Kidney glomerular epithelial cell (primary cell): Measurements from ENCODE around the gene CAMKMT.
A peak's percentile ranks its signal among the peaks of the same experiment; 100 is the strongest.
"Not testable (repeated sequence)": the region's sequence is repeated elsewhere in the genome, so short reads cannot be mapped to it uniquely, and the experiment has no call there.

Source experiments
- DNase-seq: peaks from one replicate; lab custom pipeline; 2025; lab: John Stamatoyannopoulos, UW

Gene CAMKMT

DNA sequence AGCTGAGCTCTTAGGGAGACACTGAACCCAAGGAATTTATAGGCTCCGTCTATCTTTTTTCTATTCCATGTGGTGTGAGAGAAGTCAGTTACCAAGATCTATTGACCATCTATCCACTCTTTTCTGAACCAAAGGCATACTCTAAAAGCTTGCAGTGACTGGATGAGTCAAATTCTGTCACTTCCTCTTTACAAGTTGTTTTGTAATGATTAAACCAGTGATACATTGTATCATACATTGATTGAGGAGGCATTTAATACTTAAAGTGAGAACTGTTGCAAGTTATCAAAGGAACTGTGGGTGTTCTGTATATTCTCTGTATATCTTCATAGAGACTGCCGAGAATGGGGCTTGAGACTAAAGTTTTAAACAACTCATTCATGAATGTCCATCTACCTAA is 188.8 kb downstream of the CAMKMT start:
- DNase-seq: peak; percentile 39

DNA sequence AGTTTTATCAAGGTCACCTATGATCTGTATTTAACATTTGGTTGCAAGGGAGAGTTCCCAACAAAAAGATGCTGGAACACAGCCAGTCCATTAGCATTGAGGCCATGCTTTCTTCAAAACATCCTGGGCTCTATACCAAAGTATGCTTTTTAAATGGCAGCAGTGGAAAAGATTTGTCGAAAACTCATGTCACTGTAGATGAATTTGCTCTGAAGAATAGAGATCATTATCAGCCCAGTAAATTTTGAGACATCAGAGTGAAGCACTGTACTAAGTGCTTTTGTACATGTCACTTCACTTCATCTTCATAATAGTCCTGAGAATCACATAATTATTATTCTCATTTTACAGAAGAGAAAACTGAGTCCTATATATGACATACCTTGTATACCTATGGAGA is 189.8 kb downstream of the CAMKMT start:
- DNase-seq: no peak

- peak; percentile 3 for DNase-seq
Measured at GRCh38 chr2:44553456-44553855, 191.7 kb downstream of the CAMKMT start.

DNA sequence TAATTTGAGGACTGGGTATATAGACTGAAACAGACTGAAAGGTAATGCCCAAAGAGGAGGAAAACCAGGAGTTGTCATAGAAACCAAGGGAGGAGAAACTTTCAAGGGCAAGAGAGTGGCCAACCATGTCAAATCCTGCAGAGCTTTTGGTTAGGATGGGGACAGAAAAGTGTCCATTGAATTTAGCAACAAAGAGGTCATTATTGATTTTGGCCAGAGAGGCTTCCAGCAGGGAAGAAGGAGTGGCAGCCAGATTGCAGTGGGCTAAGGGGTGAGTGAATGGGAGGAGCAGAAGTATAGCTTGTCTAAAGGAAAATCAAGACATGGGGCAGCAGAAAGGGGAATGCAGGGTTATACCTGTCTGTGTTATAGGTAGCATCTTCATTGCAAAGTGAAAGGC is 194.0 kb downstream of the CAMKMT start:
- DNase-seq: no peak

GRCh38 chr2:44559108-44559507 is 197.4 kb downstream of the CAMKMT start:
- no peak for DNase-seq

- DNase-seq: no peak
Measured at GRCh38 chr2:44560352-44560751, 198.6 kb downstream of the CAMKMT start.

- DNase-seq: no peak
Measured at GRCh38 chr2:44560941-44561340, 199.2 kb downstream of the CAMKMT start.

- no peak for DNase-seq
Measured at GRCh38 chr2:44562737-44563136, 201.0 kb downstream of the CAMKMT start.

- DNase-seq: no peak
Measured at GRCh38 chr2:44564752-44565151, 203.0 kb downstream of the CAMKMT start.

GRCh38 chr2:44566059-44566458 is 204.3 kb downstream of the CAMKMT start:
- DNase-seq: no peak

DNA sequence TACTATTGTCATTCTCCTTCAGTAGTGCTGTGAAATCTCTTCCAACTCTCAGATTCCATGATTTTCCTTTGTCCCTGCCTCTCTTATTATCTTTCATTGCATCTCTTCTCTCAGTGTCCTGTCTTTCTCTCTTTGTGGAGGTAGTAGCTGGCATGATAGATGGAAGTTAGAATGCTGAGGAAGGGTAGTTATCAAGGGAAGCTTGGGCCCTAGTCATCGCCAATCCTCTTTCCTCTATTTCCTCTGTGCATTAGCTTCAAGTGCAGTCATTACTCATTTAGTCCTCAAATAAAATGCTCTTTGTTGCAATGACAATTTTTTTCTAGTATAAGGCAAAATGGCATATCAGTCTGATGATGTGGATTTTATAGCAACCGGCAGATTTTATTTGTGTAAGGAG is 207.7 kb downstream of the CAMKMT start:
- no peak for DNase-seq

DNA sequence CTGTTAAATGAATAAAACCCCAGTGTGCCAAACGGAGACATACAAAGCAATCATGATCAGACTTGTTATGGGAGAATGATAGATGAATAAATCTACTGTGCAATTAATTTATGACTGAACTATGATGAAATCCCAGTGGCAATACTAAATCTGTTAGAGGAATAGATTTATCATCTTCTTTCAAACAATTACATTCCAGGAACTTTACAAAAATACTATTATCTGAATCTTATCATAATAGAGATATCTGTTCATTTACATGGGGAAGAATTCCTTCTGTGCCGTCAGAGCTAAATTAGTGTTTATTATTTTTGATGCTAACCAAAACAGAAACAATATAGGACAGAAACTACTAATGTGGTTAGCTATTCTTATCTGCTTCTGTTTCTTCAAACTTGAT is 208.5 kb downstream of the CAMKMT start:
- no peak for DNase-seq

- no peak for DNase-seq
Measured at GRCh38 chr2:44570777-44571176, 209.0 kb downstream of the CAMKMT start.

DNA sequence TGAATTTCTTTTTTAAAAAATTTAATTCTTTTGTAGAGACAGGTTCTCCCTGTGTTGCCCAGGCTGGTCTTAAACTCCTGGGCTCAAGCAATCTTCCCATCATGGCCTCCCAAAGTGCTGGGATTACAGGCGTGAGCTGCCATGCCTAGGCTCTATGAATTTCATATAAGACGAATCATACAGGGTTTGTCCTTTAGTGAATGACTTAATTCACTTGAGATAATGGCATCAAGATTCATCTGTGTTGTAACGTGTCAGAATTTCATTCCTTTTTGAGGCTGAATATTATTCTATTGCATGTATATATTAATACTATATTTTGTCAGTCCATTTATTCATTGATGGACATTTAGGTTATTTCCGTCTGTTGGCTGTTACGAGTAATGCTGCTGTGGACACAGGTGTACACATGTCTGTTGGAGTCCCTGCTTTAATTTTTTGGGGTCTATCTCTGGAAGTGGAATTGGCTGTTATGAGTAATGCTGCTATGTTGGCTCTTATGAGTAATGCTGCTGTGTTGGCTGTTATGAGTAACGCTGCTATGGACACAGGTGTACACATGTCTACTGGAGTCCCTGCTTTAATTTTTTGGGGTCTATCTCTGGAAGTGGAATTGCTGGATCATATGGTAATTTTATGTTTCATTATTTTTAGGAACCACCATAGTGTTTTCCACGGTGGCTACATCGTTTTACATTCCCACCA is 210.6 kb downstream of the CAMKMT start:
- DNase-seq: peak; percentile 12

DNA sequence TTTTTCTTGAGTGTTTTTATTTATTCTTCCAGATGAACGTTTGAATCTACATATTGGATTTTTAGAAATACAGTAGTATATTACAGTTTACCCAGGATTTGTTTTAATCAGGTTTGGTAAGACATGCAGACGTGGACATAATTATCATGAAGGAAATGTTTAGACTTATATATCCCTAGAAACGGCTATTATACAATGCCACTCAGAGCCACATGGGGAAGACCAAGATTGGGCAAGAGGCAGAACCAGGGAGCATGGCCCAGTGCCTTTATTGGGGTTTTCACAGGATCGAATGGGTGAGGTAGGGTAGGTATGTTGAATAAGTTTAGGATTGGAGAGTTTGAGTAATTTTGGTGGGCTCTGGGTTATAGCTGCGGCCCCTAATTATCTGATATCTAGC is 212.2 kb downstream of the CAMKMT start:
- DNase-seq: no peak

GRCh38 chr2:44578471-44579093 is 216.8 kb downstream of the CAMKMT start:
- DNase-seq: no peak

DNA sequence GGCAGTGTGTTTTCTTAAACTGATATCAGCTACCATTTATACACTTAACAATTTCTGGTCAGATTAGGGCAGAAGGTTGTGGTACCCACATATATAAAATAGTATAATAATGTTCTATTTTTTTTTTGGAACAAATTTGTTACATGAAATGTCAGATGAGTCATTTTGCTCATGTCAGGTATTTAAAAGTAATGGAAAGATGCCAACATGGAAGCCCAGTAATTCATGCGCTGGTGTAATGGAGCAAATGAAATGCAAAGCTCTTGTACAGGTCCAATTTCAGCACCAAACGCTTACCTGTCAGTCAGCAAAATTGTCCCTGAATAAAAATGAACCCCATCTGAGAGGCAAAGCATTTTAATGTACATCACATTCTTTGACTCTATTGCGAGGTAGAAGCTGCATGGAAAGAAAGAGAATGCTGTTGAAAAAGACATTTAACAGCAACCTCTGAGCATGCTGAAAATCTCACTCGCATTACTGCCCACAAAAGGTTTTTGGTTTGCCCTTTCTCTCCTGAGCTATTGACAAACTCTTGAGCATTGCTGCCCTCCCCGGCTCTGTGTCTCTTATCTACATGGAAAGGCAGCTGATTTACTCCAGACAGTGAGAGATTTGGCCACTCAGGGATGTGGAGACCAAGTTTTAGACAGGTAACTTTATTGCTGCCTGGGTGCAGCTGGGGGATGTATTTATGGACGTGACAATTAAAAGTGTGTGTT is 217.5 kb downstream of the CAMKMT start:
- no peak for DNase-seq

DNA sequence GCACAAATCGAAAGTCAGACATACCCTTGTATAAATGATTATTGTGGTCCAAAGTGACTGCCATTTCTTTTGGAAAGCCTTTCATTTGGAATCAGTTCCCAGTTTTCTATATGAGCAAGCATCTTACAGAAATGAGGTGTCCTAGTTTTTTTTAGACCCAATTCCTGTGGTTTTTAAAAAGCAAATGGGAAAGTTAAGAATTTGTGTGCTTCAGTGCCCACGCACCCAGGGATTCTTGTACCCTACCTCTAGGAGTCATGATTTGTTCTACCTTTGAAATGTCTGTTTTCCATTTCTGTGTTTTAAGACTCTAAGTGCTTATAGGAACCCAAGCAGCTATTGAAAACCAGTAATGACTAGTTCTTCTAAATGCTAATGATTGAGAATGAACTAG is 218.1 kb downstream of the CAMKMT start:
- DNase-seq: no peak

DNA sequence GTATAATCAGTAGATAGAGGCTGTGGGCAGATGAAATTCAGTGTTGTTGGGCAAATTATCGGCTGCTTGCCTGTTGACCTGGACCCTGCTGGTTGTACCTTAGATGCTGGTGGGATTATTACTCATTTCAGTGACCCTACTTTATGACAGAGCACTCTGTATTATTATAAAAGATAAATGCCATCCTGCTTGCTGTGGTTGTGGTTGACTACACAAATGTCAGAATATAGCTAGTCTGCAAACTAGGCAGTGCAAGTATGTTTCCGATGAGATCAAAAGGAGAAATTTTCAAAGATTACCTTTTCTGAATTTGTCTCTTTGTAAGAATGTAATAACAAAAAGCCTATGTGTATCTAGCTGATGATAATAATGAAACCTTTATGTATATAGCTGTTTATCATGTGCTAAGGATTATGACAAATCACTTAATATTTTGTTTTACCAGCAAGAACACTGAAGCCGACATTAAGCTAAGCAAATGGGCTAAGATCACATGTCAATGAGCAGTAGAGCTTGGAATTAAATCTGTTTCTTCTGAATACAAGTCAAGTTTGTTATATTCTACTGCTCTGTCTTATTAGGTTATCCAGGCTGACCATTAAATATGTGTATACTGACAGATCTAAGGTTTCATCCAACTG is 219.2 kb downstream of the CAMKMT start:
- DNase-seq: no peak

DNA sequence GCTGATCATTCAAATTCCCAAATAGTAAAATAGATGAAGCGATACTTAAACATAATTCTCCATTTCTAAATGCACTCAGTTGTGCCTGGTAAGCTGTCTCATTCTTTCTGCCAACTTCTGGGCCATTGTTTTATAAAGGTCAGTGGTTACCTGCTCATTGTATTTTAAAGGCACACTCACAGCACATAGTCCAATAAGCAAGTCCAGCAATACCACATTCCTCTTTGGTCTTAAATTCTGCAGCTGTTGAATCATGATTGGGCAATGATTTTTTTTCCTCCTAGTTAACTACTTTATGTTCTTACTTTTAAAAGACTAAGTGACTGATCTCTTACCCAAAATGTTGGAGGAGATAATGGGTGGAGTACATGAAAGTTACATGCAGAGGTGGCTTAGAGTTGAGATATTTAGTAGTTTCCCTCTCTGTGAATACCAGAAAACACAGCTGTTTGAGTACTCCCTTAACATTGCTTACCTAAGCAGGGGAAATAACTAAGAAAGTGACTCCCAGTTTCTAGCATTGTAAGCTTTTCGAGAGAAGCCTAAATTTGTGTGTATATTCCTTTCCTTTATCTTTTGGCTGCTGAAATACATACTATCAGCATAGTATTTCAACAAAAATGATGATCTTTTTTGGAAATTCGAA is 220.7 kb downstream of the CAMKMT start:
- DNase-seq: no peak

DNA sequence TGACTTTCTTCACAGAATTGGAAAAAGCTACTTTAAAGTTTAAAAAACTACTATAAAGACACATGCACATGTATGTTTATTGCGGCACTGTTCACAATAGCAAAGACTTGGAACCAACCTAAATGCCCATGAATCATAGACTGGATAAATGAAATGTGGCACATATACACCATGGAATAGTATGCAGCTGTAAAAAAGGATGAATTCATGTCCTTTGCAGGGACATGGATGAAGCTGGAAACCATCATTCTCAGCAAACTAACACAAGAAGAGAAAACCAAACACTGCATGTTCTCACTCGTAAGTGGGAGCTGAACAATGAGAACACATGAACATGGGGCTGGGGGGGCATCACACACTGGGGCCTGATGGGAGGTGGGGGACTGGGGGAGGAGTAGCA is 233.9 kb downstream of the CAMKMT start:
- not testable (repeated sequence) for DNase-seq
